ENCODE data around the gene RNF25. TPM values are rescaled to one million over a fixed set of nuclear protein-coding genes. Genes with fewer than 3 reads are reported as not detected.

RNF25 gene
- total RNA-seq, 1 donor = 41.6 TPM

GRCh38 chr2:218623366-218623705 is 48.5 kb downstream of the RNF25 start:
- H2AFZ ChIP-seq (ENCODE audit: low read length) = no peak overlapping the region
- H3K4me1 ChIP-seq (ENCODE audit: insufficient read depth, low read length) = no peaks in the 10 kb centered on the region
- no peak overlapping the region for H3K27ac ChIP-seq (ENCODE audit: low read depth, low read length)
- DNase-seq (ENCODE audit: insufficient read length, low spot score, missing footprints) = no peak
- no peak overlapping the region for H3K4me2 ChIP-seq (ENCODE audit: insufficient read depth, low read length)
- H3K9me3 ChIP-seq (ENCODE audit: low read depth, low read length) = no peaks in the 10 kb centered on the region
- no peak overlapping the region for H3K4me3 ChIP-seq (ENCODE audit: insufficient read depth, low read length)
- TF ChIP-seq CTCF (IDR thresholded peaks at IDR 0.05; ENCODE audit: extremely low read depth, low read depth, low read length) = no peak
- H3K27me3 ChIP-seq (ENCODE audit: insufficient read depth, low read length) = no peaks in the 10 kb centered on the region
- H3K79me2 ChIP-seq (ENCODE audit: insufficient read depth, low read length) = no peaks in the 10 kb centered on the region
- H3K36me3 ChIP-seq (ENCODE audit: insufficient read depth, low read length) = no peaks in the 10 kb centered on the region
- no peaks in the 10 kb centered on the region for H4K20me1 ChIP-seq (ENCODE audit: insufficient read depth, low read length)

DNA sequence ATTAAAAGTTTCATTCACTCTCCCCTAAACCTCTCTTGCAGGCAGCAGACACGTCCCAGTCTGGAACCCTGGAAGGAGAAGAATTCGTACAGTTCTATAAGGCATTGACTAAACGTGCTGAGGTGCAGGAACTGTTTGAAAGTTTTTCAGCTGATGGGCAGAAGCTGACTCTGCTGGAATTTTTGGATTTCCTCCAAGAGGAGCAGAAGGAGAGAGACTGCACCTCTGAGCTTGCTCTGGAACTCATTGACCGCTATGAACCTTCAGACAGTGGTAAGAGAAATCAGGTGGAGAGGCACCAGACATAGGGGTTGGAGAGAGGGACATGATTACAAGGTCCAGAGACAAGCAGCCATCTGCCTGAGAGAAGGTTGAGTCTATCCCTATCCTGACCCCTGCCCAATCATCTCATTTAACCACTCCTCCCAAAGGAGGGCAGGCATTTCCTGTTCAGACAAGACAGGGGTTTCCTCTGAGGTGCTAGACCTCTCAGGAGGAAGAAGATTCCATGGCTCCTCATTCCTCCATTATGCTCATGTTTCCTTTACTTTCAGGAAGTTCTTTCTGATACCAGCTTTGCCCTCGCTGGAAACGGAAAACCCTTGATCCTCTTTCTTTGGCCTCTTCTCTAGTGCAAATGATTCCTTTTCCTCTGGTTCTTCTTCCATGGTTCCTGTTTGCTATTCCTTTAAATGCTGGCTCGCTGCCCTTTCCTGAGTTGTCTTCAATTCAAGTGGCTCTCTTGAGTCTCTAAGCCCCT is 49.0 kb downstream of the RNF25 start:
- Histone ChIP-seq H3K4me2 (ENCODE audit: insufficient read depth, low read length) (no peak overlapping the region), H4K20me1 (ENCODE audit: insufficient read depth, low read length) (no peaks in the 10 kb centered on the region), H3K9me3 (ENCODE audit: low read depth, low read length) (no peaks in the 10 kb centered on the region), H3K79me2 (ENCODE audit: insufficient read depth, low read length) (no peaks in the 10 kb centered on the region), H3K36me3 (ENCODE audit: insufficient read depth, low read length) (no peaks in the 10 kb centered on the region), H3K27me3 (ENCODE audit: insufficient read depth, low read length) (no peaks in the 10 kb centered on the region), H3K4me3 (ENCODE audit: insufficient read depth, low read length) (no peak overlapping the region), H2AFZ (ENCODE audit: low read length) (no peak overlapping the region), H3K27ac (ENCODE audit: low read depth, low read length) (no peak overlapping the region), H3K4me1 (ENCODE audit: insufficient read depth, low read length) (no peaks in the 10 kb centered on the region)
- no peak for DNase-seq (ENCODE audit: insufficient read length, low spot score, missing footprints)
- no peak for TF ChIP-seq CTCF (IDR thresholded peaks at IDR 0.05; ENCODE audit: extremely low read depth, low read depth, low read length)

- H3K27ac ChIP-seq (ENCODE audit: low read depth, low read length) = no peak overlapping the region
- TF ChIP-seq CTCF (IDR thresholded peaks at IDR 0.05; ENCODE audit: extremely low read depth, low read depth, low read length) = no peak
- no peaks in the 10 kb centered on the region for H3K36me3 ChIP-seq (ENCODE audit: insufficient read depth, low read length)
- H3K4me2 ChIP-seq (ENCODE audit: insufficient read depth, low read length) = no peak overlapping the region
- no peaks in the 10 kb centered on the region for H3K79me2 ChIP-seq (ENCODE audit: insufficient read depth, low read length)
- H3K4me3 ChIP-seq (ENCODE audit: insufficient read depth, low read length) = no peak overlapping the region
- no peaks in the 10 kb centered on the region for H3K9me3 ChIP-seq (ENCODE audit: low read depth, low read length)
- no peaks in the 10 kb centered on the region for H3K4me1 ChIP-seq (ENCODE audit: insufficient read depth, low read length)
- H3K27me3 ChIP-seq (ENCODE audit: insufficient read depth, low read length) = no peaks in the 10 kb centered on the region
- H2AFZ ChIP-seq (ENCODE audit: low read length) = no peak overlapping the region
- no peak for DNase-seq (ENCODE audit: insufficient read length, low spot score, missing footprints)
- H4K20me1 ChIP-seq (ENCODE audit: insufficient read depth, low read length) = no peaks in the 10 kb centered on the region
Observed at GRCh38 chr2:218621007-218621406, 50.8 kb downstream of the RNF25 start.

DNA sequence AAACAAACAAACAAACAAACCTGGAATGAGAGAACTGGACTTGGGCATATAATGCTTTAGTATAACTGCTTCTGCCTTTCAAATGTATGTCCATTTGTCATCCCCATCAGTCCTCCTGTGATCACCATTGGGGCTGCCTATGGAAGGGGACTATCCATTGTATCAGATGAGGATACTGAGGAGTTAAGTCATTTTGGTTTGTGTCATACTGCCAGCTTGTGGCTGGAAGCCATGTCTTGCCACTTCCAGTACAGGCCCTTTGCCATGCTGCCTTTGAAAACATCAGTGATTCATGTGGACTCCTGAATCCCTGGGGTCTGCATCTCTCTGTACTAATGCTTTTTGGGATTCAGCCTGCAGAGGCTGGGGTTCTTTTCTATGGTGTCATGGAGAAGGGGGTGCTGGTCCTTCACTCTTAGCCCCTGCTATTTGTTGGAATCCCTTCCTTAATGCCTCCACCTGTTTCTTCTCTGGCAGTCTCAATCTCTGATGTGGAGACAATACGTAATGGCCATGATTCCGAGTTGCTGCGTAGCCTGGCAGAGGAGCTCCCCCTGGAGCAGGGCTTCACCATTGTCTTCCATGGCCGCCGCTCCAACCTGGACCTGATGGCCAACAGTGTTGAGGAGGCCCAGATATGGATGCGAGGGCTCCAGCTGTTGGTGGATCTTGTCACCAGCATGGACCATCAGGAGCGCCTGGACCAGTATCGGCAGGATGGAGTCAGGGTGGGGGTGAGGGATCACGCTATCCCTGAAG is 53.5 kb downstream of the RNF25 start:
- no peak overlapping the region for H3K4me3 ChIP-seq (ENCODE audit: insufficient read depth, low read length)
- no peaks in the 10 kb centered on the region for H3K27me3 ChIP-seq (ENCODE audit: insufficient read depth, low read length)
- no peaks in the 10 kb centered on the region for H3K79me2 ChIP-seq (ENCODE audit: insufficient read depth, low read length)
- no peaks in the 10 kb centered on the region for H3K4me1 ChIP-seq (ENCODE audit: insufficient read depth, low read length)
- no peaks in the 10 kb centered on the region for H4K20me1 ChIP-seq (ENCODE audit: insufficient read depth, low read length)
- no peak overlapping the region for H2AFZ ChIP-seq (ENCODE audit: low read length)
- DNase-seq (ENCODE audit: insufficient read length, low spot score, missing footprints) = peak; percentile 72
- TF ChIP-seq CTCF (IDR thresholded peaks at IDR 0.05; ENCODE audit: extremely low read depth, low read depth, low read length) = peak; percentile 24
- no peaks in the 10 kb centered on the region for H3K9me3 ChIP-seq (ENCODE audit: low read depth, low read length)
- no peaks in the 10 kb centered on the region for H3K36me3 ChIP-seq (ENCODE audit: insufficient read depth, low read length)
- H3K4me2 ChIP-seq (ENCODE audit: insufficient read depth, low read length) = no peak overlapping the region
- no peak overlapping the region for H3K27ac ChIP-seq (ENCODE audit: low read depth, low read length)
